ENCODE measurements around the gene CFAP77. TPM values are rescaled to one million over a fixed set of nuclear protein-coding genes. Genes with fewer than 3 reads are reported as not detected.

The CFAP77 gene
- total RNA-seq, 1 donor from 2014 or later = 0.20 TPM

- DNase-seq (ENCODE audit: low read depth, low spot score) = no peak
Measured at GRCh38 chr9:132591751-132592314, 181.8 kb downstream of the CFAP77 start.

GRCh38 chr9:132592451-132592850 is 182.4 kb downstream of the CFAP77 start:
- DNase-seq (ENCODE audit: low read depth, low spot score) = no peak

GRCh38 chr9:132594412-132594811 is 184.4 kb downstream of the CFAP77 start:
- no peak for DNase-seq (ENCODE audit: low read depth, low spot score)

GRCh38 chr9:132595319-132595718 is 185.3 kb downstream of the CFAP77 start:
- DNase-seq (ENCODE audit: low read depth, low spot score) = no peak

- no peak for DNase-seq (ENCODE audit: low read depth, low spot score)
Measured at GRCh38 chr9:132596200-132596599, 186.2 kb downstream of the CFAP77 start.

GRCh38 chr9:132597073-132597775 is 187.2 kb downstream of the CFAP77 start:
- DNase-seq (ENCODE audit: low read depth, low spot score) = no peak

GRCh38 chr9:132600326-132600984 is 190.4 kb downstream of the CFAP77 start:
- no peak for DNase-seq (ENCODE audit: low read depth, low spot score)

GRCh38 chr9:132602207-132602606 is 192.2 kb downstream of the CFAP77 start:
- no peak for DNase-seq (ENCODE audit: low read depth, low spot score)

- no peak for DNase-seq (ENCODE audit: low read depth, low spot score)
Measured at GRCh38 chr9:132605387-132605786, 195.4 kb downstream of the CFAP77 start.

- DNase-seq (ENCODE audit: low read depth, low spot score) = no peak
Measured at GRCh38 chr9:132606066-132606465, 196.1 kb downstream of the CFAP77 start.

- no peak for DNase-seq (ENCODE audit: low read depth, low spot score)
Measured at GRCh38 chr9:132609184-132609583, 199.2 kb downstream of the CFAP77 start.

GRCh38 chr9:132609829-132610228 is 199.8 kb downstream of the CFAP77 start:
- no peak for DNase-seq (ENCODE audit: low read depth, low spot score)

- DNase-seq (ENCODE audit: low read depth, low spot score) = no peak
Measured at GRCh38 chr9:132610661-132611060, 200.7 kb downstream of the CFAP77 start.

GRCh38 chr9:132614324-132614723 is 204.3 kb downstream of the CFAP77 start:
- no peak for DNase-seq (ENCODE audit: low read depth, low spot score)

GRCh38 chr9:132615774-132616173 is 205.8 kb downstream of the CFAP77 start:
- DNase-seq (ENCODE audit: low read depth, low spot score) = no peak

- DNase-seq (ENCODE audit: low read depth, low spot score) = no peak
Measured at GRCh38 chr9:132616725-132617124, 206.7 kb downstream of the CFAP77 start.

- DNase-seq (ENCODE audit: low read depth, low spot score) = no peak
Measured at GRCh38 chr9:132622159-132622558, 212.1 kb downstream of the CFAP77 start.

Other genes starting within 250 kb of the CFAP77 start
- 0.20 and 0.92 TPM in 2 replicates for gene NTNG2, start 248.2 kb upstream of the CFAP77 start, total RNA-seq
- 55.7 and 74.0 TPM in 2 replicates for gene SETX, start 55.2 kb upstream of the CFAP77 start, total RNA-seq
- 10.3 and 11.0 TPM in 2 replicates for gene TTF1, start 3.4 kb upstream of the CFAP77 start, total RNA-seq
- gene BARHL1, start 172.4 kb downstream of the CFAP77 start, total RNA-seq = not detected in 2 replicates